ENCODE measurements around the gene FREY1.
"Not testable (repeated sequence)": the region's sequence is repeated elsewhere in the genome, so short reads cannot be mapped to it uniquely, and the experiment has no call there.

FREY1 gene

DNA sequence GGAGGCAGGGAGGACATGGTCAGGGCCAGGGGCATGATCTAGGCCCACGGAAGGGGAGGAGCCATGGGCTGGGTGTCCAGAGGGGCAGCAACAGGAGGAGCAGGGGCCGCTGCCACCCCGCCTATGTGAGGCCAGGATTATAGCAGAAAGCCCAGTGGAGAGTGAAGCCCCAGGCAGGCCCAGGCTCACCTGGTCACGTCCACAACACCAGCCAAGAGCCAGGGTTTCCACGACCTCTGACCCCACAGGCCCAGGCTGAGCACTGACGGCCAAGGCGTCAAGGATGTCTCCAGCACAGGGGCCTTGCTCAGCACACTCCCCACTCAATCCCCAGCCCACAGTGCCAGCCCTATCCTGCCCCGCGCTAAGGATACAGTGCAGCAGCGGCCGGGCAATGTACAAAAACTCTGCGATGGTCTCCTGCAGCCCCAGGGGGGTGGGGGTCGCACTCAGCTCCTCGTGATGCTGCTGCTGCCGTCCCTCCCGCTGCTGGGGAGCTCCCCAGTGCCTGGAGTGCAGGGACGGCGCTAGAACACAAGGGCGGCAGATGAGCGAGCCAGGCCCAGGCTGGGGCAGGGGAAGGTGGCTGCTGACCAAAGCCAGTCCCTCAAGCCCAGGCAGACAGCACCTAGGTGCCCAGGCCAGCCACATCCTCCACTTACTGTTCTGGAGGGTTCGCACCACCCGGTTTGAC, 7.0 kb upstream of the FREY1 start:
- DNase-seq (ENCODE audit: low read depth) = no peak

- DNase-seq (ENCODE audit: low read depth) = no peak
Measured at GRCh38 chr11:45913514-45913913, 6.4 kb upstream of the FREY1 start.

GRCh38 chr11:45910623-45911022, 3.6 kb upstream of the FREY1 start:
- DNase-seq (ENCODE audit: low read depth) = no peak

DNA sequence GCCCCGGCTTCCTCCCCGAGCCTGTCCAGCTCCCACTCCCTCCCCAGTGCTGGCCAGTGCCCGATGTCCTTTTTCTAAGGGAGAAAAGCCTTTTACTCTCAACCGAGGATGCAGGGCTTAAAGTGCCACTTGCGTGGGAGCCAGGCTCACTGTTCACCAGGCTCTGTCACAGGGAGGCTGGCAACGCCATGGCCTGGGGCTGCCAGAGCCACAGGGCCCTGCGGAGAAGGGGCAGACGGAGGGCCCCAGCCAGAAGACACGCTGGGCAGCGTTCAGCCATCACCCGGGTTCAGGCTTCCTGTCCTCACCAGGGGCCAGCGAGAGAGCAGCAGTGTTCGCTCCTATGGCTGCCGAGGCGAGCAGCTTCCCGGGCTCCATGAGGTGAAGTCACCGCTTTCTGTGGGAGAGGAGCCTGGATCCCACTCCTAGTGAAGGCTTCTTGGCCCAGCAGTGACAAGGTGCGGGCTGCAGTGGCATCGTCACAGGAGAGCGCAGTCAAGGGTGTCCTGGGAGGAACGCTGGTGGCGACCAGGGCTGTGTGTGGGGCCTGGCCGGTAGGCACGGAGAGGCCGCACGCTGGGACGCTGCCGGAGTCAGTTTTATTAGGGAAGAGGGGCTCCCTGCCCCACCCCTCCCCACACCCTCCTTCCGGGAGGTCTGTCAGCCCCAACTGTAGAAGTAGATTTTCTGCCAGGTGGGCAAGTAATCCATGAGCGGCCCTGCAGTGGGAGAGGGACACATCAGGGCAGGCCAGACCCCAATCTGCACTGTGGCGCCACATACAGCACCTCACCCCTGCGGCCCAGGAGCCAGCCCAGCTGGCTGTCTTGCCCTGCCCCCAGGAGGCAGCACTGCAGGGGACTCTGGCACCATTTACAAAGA, 2.8 kb upstream of the FREY1 start:
- DNase-seq (ENCODE audit: low read depth) = no peak

DNA sequence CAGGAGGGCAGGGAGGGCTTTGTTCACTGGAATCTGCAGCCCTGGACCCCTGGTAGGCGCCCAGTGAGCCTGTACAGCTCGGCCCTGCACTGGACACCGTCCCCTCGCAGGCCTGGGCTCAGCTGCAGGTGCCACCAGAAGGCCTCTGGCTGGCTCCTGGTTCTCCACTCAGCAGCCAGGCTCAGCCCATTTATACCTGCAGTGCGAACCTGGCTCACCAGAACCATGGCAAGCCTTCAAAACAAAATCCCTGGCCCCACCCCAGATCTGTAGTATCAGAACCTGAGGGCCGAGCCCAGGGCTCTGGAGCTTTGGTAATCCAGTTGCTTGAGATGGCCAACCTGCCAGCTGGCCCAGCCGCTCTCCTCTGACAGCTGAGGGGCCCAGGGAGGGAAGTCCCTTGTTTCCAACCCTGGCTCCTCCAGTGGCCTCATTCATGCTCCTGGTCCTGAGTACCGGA, 870 bp upstream of the FREY1 start:
- no peak for DNase-seq (ENCODE audit: low read depth)

DNA sequence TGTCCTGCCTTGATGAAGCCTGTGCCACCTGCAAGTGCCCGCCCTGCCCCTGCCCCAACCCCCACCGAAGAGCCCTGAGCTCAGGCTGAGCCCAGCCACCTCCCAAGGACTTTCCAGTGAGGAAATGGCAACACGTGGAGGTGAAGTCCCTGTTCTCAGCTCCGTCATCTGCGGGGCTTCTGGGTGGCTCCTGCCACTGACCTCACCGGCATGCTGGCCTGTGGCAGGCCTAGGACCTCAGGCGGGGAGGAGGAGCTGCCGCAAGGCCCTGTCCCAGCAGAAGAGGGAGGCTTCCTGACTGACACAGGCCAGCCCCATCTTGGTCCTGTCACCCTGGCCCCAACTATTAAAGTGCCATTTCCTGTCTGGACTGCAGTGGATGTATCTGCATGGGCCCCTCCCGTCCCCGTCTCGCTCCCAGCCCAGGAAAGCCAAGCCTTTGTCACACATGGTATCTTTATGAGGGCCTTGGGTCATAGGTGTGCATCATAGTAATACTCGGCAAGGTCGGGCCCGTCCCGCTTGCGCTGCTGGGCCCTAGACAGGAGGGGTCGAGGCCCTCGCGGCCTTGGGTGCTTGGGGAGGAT, 882 bp downstream of the FREY1 start:
- no peak for DNase-seq (ENCODE audit: low read depth)

- not testable (repeated sequence) for DNase-seq (ENCODE audit: low read depth)
Measured at GRCh38 chr11:45905576-45905975, 1.5 kb downstream of the FREY1 start.

GRCh38 chr11:45905095-45905494, 2.0 kb downstream of the FREY1 start:
- DNase-seq (ENCODE audit: low read depth) = no peak

DNA sequence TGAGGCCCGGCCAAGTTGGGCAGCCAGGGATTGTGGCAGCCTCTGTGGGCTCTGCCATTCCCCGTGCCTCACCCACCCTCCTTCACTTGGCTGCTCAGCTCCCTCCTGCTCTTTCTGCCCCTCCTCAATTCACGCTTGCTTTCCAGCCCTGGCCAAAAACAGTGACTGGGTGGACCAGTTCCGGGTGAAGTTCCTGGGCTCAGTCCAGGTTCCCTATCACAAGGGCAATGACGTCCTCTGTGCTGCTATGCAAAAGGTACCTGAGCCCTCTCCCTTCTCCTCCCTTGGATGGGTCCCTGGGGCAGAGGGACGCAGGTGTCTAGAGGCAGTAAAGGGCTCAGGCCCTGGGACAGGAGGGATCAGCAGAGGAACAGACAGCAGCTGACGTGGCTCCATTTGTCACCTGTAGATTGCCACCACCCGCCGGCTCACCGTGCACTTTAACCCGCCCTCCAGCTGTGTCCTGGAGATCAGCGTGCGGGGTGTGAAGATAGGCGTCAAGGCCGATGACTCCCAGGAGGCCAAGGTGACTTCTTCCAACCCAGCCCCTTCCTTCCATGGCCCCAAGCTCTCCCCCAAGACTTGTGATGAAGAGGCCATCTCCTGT, 2.7 kb downstream of the FREY1 start:
- DNase-seq (ENCODE audit: low read depth) = no peak

DNA sequence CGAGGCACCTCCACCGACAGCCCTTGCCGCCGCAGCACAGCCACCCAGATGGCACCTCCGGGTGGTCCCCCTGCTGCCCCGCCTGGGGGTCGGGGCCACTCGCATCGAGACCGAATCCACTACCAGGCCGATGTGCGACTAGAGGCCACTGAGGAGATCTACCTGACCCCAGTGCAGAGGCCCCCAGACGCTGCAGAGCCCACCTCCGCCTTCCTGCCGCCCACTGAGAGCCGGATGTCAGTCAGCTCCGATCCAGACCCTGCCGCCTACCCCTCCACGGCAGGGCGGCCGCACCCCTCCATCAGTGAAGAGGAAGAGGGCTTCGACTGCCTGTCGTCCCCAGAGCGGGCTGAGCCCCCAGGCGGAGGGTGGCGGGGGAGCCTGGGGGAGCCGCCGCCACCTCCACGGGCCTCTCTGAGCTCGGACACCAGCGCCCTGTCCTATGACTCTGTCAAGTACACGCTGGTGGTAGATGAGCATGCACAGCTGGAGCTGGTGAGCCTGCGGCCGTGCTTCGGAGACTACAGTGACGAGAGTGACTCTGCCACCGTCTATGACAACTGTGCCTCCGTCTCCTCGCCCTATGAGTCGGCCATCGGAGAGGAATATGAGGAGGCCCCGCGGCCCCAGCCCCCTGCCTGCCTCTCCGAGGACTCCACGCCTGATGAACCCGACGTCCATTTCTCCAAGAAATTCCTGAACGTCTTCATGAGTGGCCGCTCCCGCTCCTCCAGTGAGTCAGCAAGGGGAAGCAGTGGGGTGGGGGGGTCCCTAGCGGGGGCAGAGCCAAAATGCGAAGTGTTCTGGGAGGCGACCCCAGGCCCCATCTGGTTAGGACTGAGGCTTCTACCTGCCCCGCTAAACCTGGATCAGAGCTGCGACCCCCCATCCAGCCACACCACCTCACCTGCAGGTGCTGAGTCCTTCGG, 4.4 kb downstream of the FREY1 start:
- DNase-seq (ENCODE audit: low read depth) = no peak

GRCh38 chr11:45901626-45902025, 5.4 kb downstream of the FREY1 start:
- no peak for DNase-seq (ENCODE audit: low read depth)

DNA sequence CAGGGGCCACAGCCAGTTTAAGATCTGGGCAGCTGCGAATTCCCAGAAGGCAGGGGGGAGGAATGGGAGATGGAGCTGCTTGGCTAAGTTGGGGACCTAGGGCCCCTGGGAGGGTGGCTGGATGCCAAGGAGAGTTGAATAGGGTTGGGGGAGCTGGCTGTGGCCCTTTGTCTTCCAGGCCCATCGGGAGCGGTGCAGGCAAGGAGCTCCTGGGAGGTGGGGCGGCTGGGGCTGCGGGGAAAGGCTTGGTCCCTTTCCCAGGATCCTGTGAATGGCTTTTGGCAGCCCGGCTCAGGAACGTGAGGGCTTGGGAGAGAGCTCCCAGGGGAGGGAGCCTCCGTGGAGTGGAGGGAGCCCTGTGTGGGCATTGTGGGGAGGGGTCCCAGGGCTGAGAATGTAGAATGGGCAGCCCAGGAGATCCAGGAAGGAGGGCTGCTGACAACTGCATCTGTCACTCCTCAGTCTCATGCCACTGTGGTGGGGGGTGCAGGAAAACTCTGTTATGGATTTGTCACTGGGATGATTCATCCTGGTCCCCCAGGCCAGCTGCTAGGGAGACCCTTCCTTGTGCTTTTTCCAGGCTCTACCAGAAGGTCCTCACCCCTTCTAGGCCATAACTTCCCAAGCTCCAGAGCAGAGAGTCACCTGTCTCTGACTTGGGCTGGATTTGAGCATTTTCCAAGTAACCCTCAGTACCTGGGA, 6.0 kb downstream of the FREY1 start:
- no peak for DNase-seq (ENCODE audit: low read depth)

- DNase-seq (ENCODE audit: low read depth) = not testable (repeated sequence)
Measured at GRCh38 chr11:45900175-45900800, 6.8 kb downstream of the FREY1 start.

DNA sequence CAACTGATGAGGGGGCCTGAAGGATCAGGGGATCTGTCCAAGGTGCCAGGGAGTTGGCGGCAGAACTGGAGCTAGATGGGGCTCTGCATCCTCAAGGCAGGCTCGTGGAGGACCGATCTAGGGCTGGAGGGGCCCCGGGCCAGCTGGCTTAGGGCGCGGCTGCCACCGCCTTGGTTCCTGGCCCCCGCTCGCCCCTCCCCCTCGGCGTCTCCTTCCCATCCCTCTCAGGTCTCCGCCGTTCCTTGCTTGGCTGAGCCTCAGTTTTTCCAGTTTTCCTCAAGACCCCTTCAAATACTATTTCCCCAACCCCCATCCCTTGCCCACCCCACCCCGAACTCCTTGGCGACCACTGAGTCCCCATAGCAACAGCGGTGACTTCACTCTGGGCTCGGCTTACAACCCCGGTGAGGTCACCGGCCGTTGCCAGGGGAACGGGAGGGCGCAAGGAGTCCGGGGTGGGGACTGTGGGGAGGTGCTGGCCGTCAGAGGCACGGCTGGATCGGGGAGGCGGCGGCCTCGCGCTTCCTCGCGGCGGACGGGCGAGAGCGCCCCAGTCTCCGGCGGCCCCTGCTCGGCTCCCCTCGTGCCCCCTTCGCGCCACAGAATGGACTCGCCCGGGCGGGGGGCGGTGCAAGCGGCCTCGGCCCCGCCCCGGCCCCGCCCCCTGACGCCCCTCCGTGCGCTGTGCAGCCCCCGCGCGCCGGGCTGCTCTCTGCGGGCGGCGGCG, 7.5 kb downstream of the FREY1 start:
- peak; percentile 54 for DNase-seq (ENCODE audit: low read depth)

GRCh38 chr11:45899086-45899447, 8.0 kb downstream of the FREY1 start:
- no peak for DNase-seq (ENCODE audit: low read depth)

DNA sequence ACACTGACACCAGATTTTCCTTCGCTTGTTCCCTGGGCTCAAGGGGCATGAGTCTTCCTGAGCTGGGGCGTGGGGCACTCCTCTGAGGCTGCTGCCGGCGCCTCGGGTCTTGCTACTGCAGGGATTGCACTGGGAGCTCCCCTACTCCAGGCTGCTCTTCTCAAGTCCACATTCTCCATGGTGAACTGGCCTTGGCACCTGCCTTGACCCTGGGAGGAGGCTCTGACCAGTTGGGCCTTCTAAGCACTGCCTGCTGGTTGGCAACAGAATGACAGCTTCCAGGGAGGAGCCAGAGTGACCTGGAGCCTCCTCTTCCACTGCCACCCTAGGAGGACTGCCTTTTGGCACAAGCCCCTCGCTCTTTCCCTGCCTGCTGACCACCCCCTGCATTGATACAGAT, 9.5 kb downstream of the FREY1 start:
- DNase-seq (ENCODE audit: low read depth) = no peak

DNA sequence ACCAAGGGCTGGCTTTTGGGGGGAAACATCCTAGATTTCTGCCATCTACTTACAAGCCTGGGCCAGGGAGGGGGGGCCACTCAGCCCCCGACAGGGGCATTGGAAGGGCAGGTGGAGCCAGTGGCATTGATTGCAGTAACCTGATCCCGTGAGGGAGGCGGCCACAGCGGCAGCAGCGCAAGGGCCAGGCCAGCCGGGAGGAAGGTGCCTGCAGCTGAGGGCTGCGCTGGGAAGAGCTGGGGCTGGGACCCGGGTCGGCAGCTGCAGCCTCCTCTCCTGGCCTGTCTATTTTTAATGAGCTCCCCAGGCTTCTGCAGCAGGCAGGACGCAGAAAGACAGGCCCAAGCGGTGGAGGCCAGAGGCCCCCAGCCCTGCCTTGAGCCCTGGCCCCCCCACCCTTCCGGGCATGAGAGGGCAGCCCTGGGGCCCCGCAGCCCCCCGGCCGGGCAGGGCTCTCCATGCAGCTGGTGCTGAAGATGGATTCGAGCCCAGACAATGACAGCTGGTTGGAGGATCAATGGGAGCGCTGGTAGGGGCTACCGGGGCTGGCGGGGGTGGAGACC, 10.6 kb downstream of the FREY1 start:
- no peak for DNase-seq (ENCODE audit: low read depth)

DNA sequence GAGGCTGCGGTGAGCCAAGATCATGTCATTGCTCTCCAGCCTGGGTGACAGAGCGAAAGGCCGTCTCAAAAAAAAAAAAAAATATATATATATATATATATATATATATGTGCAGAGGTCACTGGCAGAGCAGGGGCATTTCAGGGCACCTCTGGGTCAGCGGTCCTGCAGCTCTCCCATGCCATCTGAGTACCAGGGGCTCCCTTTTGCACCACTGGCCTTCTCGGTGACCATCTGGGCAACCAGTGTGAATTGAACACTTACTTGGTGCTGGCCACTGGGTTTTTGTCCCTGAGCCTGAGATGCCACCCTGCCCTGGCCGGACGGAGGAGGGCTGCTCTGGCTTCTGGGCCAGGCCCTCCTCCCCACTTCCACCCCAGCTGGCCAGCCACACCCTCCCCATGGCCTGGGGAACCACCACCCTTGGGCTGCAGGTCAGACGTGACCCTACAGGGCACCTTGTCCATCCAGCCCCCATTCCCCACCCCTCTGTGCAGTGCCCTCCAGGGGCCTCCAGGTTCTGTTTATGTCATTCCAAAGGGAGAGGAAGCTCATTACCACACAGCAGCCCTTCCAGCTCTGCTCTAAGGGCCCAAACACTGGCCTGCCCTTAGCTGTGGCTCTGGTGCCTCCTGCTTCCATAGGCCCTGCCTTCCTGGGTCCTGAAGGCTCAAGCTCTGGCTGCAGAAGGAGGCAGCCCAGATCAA, 11.4 kb downstream of the FREY1 start:
- no peak for DNase-seq (ENCODE audit: low read depth)
